GM21447 (cell line): ENCODE results near the gene LAMB1.

Experiments used
- ATAC-seq: cut with Tn5 transposase; IDR thresholded peaks from one replicate; pipeline ENCODE4 v1.9.1; 2021; ENCODE audit not compliant: unreplicated experiment

LAMB1 gene

GRCh38 chr7:107882766-107883165 is 120.2 kb downstream of the LAMB1 start:
- no peak for ATAC-seq

- ATAC-seq: peak; percentile 60
Observed at GRCh38 chr7:107879400-107880035, 123.4 kb downstream of the LAMB1 start.

DNA sequence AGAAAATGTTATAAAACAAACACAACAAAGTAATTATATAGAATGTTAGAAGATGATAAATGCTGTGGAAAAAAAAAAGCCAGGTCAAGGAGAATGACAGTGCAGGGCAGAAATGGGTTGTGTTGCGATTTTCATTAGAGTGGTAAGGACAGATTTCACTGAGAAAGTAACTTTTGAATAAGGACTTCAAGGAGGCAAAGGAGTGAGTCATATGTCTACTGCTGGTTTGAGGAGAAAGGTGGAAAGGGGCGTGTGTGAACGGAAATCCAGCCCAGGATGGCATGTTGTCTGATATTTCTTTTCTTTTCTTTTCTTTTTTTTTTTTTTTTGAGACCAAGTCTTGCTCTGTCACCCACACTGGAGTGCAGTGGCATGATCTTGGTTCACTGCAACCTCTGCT is 124.3 kb downstream of the LAMB1 start:
- no peak for ATAC-seq

GRCh38 chr7:107877731-107878382 is 125.1 kb downstream of the LAMB1 start:
- ATAC-seq: no peak

GRCh38 chr7:107876916-107877315 is 126.0 kb downstream of the LAMB1 start:
- ATAC-seq: no peak

DNA sequence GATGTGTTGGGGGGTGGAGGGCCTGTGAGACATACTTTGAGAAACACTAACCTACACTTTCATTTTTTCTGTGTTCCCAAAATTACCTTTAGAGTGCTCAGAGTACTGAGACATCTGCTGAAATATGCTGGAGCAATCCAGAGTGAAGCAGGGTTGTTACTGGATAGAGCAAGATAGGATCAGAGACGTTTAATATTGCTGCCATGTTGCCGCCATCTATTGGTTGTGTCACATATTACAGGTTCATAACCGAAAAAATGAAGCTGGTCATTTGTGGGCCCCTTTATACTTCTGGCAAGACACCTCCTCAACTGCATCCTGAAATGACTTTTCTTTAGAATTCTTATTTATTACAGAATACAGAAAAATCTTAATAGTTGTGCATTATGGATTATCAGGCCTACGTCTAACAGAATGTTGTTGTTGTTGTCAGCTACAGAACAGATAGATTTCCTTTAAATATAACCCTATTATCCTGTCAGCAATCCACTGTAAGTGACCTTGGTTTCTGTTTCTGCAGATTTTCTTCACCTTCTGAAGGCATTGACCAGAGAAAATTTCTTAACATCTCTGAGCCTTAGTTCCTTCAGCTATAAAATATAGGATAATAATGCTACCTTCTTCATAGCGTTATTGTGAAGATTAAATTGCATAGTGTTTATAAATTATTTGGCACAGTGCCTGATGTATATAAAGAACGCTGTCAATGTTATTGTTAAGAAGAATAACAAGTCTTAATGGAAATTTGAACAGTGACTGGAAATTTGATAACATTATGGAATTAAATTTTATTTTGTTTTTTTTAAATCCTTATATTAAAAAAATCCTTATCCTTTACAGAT is 128.1 kb downstream of the LAMB1 start:
- peak; percentile 70 for ATAC-seq

DNA sequence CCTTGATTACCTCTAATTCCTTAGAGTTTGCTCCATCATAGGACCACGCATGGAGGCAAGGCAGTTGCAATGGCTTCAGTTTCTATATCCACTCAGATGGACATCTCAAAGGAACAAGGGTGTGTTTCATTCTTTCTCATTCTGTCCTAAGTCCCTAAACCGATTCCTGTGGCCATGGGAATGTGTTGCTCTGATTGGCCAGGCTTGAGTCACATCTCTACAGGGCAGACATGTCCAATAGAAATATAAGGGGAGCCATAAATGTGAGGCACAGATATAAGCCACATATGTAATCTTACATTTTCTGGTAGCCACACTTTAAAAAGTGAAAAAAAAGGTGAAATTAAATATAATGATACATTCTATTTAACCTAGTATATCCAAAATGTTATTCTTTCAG is 128.8 kb downstream of the LAMB1 start:
- no peak for ATAC-seq
